ENCODE measurements around the gene SH3PXD2A.

Gene SH3PXD2A

GRCh38 chr10:103562383-103562782 lies 293.0 kb downstream of the SH3PXD2A start:
- no peak for DNase-seq (ENCODE audit: low read depth in 2 of 2)

GRCh38 chr10:103560886-103561285 lies 294.5 kb downstream of the SH3PXD2A start:
- no peak for DNase-seq (ENCODE audit: low read depth in 2 of 2)

- no peak for DNase-seq (ENCODE audit: low read depth in 2 of 2)
Observed at GRCh38 chr10:103559776-103560175, 295.6 kb downstream of the SH3PXD2A start.

- DNase-seq (ENCODE audit: low read depth in 2 of 2), result no peak
Observed at GRCh38 chr10:103558911-103559310, 296.5 kb downstream of the SH3PXD2A start.

GRCh38 chr10:103557455-103557854 lies 297.9 kb downstream of the SH3PXD2A start:
- DNase-seq (ENCODE audit: low read depth in 2 of 2), result no peak

GRCh38 chr10:103556383-103557007 lies 298.9 kb downstream of the SH3PXD2A start:
- DNase-seq (ENCODE audit: low read depth in 2 of 2), result no peak

- no peak for DNase-seq (ENCODE audit: low read depth in 2 of 2)
Observed at GRCh38 chr10:103555712-103556111, 299.7 kb downstream of the SH3PXD2A start.

GRCh38 chr10:103555325-103555649 lies 300.1 kb downstream of the SH3PXD2A start:
- no peak for DNase-seq (ENCODE audit: low read depth in 2 of 2)

GRCh38 chr10:103554488-103555324 lies 300.7 kb downstream of the SH3PXD2A start:
- no peak for DNase-seq (ENCODE audit: low read depth in 2 of 2)

GRCh38 chr10:103553743-103554487 lies 301.5 kb downstream of the SH3PXD2A start:
- DNase-seq (ENCODE audit: low read depth in 2 of 2), result peak; percentile 51

- DNase-seq (ENCODE audit: low read depth in 2 of 2), result no peak
Observed at GRCh38 chr10:103552856-103553742, 302.3 kb downstream of the SH3PXD2A start.

- no peak for DNase-seq (ENCODE audit: low read depth in 2 of 2)
Observed at GRCh38 chr10:103551619-103552602, 303.5 kb downstream of the SH3PXD2A start.

- DNase-seq (ENCODE audit: low read depth in 2 of 2), result no peak
Observed at GRCh38 chr10:103550229-103550628, 305.1 kb downstream of the SH3PXD2A start.

GRCh38 chr10:103549349-103549685 lies 306.1 kb downstream of the SH3PXD2A start:
- no peak for DNase-seq (ENCODE audit: low read depth in 2 of 2)

- DNase-seq (ENCODE audit: low read depth in 2 of 2), result no peak
Observed at GRCh38 chr10:103548581-103549348, 306.6 kb downstream of the SH3PXD2A start.

- DNase-seq (ENCODE audit: low read depth in 2 of 2), result no peak
Observed at GRCh38 chr10:103548006-103548405, 307.4 kb downstream of the SH3PXD2A start.

- DNase-seq (ENCODE audit: low read depth in 2 of 2), result no peak
Observed at GRCh38 chr10:103547391-103547946, 307.9 kb downstream of the SH3PXD2A start.

- no peak for DNase-seq (ENCODE audit: low read depth in 2 of 2)
Observed at GRCh38 chr10:103546401-103546800, 309.0 kb downstream of the SH3PXD2A start.

GRCh38 chr10:103545771-103546281 lies 309.6 kb downstream of the SH3PXD2A start:
- DNase-seq (ENCODE audit: low read depth in 2 of 2), result no peak
